Panc1 (cell line): ENCODE data around the gene TTLL11. TPM values are rescaled to one million over a fixed set of nuclear protein-coding genes. Genes with fewer than 3 reads are reported as not detected.

ENCODE experiments used
- ATAC-seq: fragments of 200-7000 bp; cut with Tn5 transposase; 2 replicates; pipeline ENCODE4 v1.9.1; 2020; ENCODE audit warnings: mild to moderate bottlenecking, moderate library complexity
- BruUV-seq: library from RNA; stranded (reverse); fragments of 400-500 nt; replicated peaks from 2 replicates; lab custom pipeline; 2021; lab: Mats Ljungman, UMichigan
- CTCF ChIA-PET: fragments of 300-600 bp; sonication (Branson Sonifier 250); formaldehyde crosslinking; loops from one replicate; lab custom pipeline; 2022; ENCODE audit warnings: antibody characterized with exemption; lab: Charles Lee
- POLR2A ChIA-PET: fragments of 300-600 bp; sonication (Branson Sonifier 250); formaldehyde crosslinking; loops from one replicate; lab custom pipeline; 2022; ENCODE audit warnings: antibody characterized with exemption; lab: Charles Lee
- DNase-seq: peaks from one replicate; pipeline ENCODE4 v3.0.0-alpha.2; 2010; ENCODE audit warnings: low read depth, low spot score
- H3K27ac ChIP-seq: 2 replicates; pipeline ENCODE4 v1.5.1; 2011; ENCODE audit warnings: mild to moderate bottlenecking, low read length, inconsistent platforms
- H3K27me3 ChIP-seq: fragments of 200-500 bp; sonication (Bioruptor generic); 2 replicates; pipeline ENCODE4 v1.6.0; 2014; ENCODE audit warnings: low read length, inconsistent platforms; ENCODE audit not compliant: control insufficient read depth, insufficient read depth
- H3K36me3 ChIP-seq: fragments of 200-500 bp; sonication (Bioruptor generic); 2 replicates; pipeline ENCODE4 v1.5.1; 2014; ENCODE audit warnings: inconsistent platforms, mild to moderate bottlenecking, low read length, moderate library complexity; ENCODE audit not compliant: control insufficient read depth, insufficient read depth
- H3K4me1 ChIP-seq: 2 replicates; pipeline ENCODE4 v1.5.1; 2011; ENCODE audit warnings: inconsistent platforms, mild to moderate bottlenecking, low read length, moderate library complexity; ENCODE audit not compliant: control insufficient read depth, insufficient read depth
- H3K4me3 ChIP-seq, 2 experiments: 2 replicates each; pipeline ENCODE4 v1.5.1; 2011 to 2012; ENCODE audit warnings: low read depth in 2 of 2, low read length in 2 of 2, mild to moderate bottlenecking in 2 of 2, inconsistent platforms in 1 of 2, moderate library complexity in 1 of 2
- H3K9me3 ChIP-seq: fragments of 200-500 bp; sonication (Bioruptor generic); 2 replicates; pipeline ENCODE4 v1.5.1; 2014; ENCODE audit warnings: low read depth, mild to moderate bottlenecking, inconsistent platforms, low read length, moderate library complexity; ENCODE audit not compliant: control insufficient read depth, insufficient read depth
- POLR2AphosphoS5 ChIP-seq: IDR thresholded peaks from 2 replicates; pipeline ENCODE4 v1.6.1; 2012; ENCODE audit warnings: mild to moderate bottlenecking, low read depth, low read length, moderate library complexity
- REST ChIP-seq, 2 experiments: IDR thresholded peaks; 2 replicates each; pipeline ENCODE4 v1.6.1; 2011 to 2012; ENCODE audit warnings: low read depth in 2 of 2, control low read depth in 1 of 2, low read length in 1 of 2, mild to moderate bottlenecking in 1 of 2, moderate library complexity in 1 of 2; ENCODE audit not compliant: insufficient read depth in 1 of 2
- SIN3A ChIP-seq: IDR thresholded peaks from 2 replicates; pipeline ENCODE4 v1.6.1; 2012; ENCODE audit warnings: low read depth, mild to moderate bottlenecking, low read length, moderate library complexity, borderline replicate concordance; ENCODE audit not compliant: insufficient read depth
- TCF7L2 ChIP-seq: IDR thresholded peaks from 2 replicates; pipeline ENCODE4 v1.6.1; 2011; ENCODE audit warnings: mild to moderate bottlenecking, low read depth, low read length, inconsistent platforms
- in situ Hi-C: cut with HindIII; loops from 2 replicates; pipeline ENCODE4 v1.10.0; 2016; ENCODE audit warnings: low sequenced_read_pairs, low pct_unique_long_range_greater_than_20kb
- intact Hi-C: fragments of 100-400 bp; cut with micrococcal nuclease; formaldehyde crosslinking; loops from one replicate; pipeline ENCODE4 v1.10.0; 2022; ENCODE audit not compliant: unreplicated experiment
- total RNA-seq: library from RNA; stranded (reverse); gene quantifications from one replicate; pipeline ENCODE4 v1.2.1, GENCODE V29; 2021; ENCODE audit not compliant: unreplicated experiment
- TF ChIP-seq, protein P1 (sequence below): fragments of 450-650 bp; IDR thresholded peaks from 2 replicates; pipeline ENCODE4 v1.5.1; 2017; ENCODE audit warnings: mild to moderate bottlenecking

The TTLL11 gene
- total RNA-seq, 1 experiment from 2014 or later: 1.1 TPM

DNA sequence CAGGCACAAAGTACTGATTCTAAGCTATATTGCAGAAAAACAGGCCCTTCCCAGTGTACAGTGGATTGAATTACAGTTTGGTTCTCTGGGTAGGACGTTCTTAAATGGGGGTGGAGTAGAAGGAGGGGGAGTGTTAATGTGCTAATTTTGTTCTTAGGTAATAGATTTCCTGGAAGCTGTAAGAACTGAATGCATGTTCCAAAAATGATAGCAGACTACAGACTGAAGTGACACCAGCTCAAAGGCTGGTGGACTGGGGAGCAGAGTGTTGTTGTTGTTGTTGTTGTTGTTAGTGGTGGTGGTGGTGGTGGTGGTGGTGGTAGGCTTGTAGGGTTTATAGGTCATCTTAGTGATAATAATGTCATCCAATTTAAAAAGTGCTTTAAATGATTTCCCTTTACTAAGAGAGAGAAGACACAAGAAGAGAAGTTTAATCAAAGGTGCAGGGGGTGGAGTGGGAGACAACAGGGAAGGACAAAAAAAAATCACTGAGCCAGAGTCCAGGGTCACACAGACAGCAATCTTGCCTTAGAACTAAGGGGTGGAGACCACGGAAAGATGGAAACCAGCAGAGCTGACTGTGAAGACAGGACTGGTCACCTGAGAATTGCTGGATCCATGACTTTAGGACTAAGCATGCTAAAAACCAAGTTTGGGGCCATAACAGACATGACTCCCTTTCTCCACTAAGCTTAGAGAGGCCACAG lies 27.0 kb downstream of the TTLL11 start:
- CTCF ChIA-PET: no interaction called here

GRCh38 chr9:122060481-122060880 lies 32.6 kb downstream of the TTLL11 start:
- TF ChIP-seq REST (IDR thresholded peaks at IDR 0.05; ENCODE audit: insufficient read depth in 1 of 2, low read depth in 2 of 2, low read length in 1 of 2) (no peak), SIN3A (no peak), POLR2AphosphoS5 (no peak)
- TF ChIP-seq, protein P1, sequence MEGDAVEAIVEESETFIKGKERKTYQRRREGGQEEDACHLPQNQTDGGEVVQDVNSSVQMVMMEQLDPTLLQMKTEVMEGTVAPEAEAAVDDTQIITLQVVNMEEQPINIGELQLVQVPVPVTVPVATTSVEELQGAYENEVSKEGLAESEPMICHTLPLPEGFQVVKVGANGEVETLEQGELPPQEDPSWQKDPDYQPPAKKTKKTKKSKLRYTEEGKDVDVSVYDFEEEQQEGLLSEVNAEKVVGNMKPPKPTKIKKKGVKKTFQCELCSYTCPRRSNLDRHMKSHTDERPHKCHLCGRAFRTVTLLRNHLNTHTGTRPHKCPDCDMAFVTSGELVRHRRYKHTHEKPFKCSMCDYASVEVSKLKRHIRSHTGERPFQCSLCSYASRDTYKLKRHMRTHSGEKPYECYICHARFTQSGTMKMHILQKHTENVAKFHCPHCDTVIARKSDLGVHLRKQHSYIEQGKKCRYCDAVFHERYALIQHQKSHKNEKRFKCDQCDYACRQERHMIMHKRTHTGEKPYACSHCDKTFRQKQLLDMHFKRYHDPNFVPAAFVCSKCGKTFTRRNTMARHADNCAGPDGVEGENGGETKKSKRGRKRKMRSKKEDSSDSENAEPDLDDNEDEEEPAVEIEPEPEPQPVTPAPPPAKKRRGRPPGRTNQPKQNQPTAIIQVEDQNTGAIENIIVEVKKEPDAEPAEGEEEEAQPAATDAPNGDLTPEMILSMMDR: no peak
- ChIA-PET CTCF (no interaction called here), POLR2A (interaction anchor here (0.6 kb wide), 1 partner anchor 47 kb away, joined by 5 read pairs; no protein-coding TSS in a partner anchor)
- no peak overlapping the region for H3K4me3 ChIP-seq
- no peaks in the 10 kb centered on the region for H3K27me3 ChIP-seq
- no peaks in the 10 kb centered on the region for H3K9me3 ChIP-seq
- DNase-seq (no peak), ATAC-seq (no peak)
- intact Hi-C loops: no loop called here
- H3K4me1 ChIP-seq: no peaks in the 10 kb centered on the region
- no peaks in the 10 kb centered on the region for H3K36me3 ChIP-seq
- no TSS peak for BruUV-seq
- in situ Hi-C loops: no loop called here
- H3K27ac ChIP-seq: no peak overlapping the region

More for the DNA sequence above, 27.0 kb downstream of the TTLL11 start:
- H3K27me3 ChIP-seq: no peaks in the 10 kb centered on the region
- POLR2A ChIA-PET: interaction anchor here (0.6 kb wide), 1 partner anchor 9 kb away, joined by 3 read pairs; no protein-coding TSS in a partner anchor
- no peaks in the 10 kb centered on the region for H3K36me3 ChIP-seq
- no peaks in the 10 kb centered on the region for H3K9me3 ChIP-seq
- BruUV-seq: no TSS peak
- DNase-seq (no peak), ATAC-seq (no peak)
- TF ChIP-seq TCF7L2: no peak
- TF ChIP-seq REST (IDR thresholded peaks at IDR 0.05; ENCODE audit: insufficient read depth in 1 of 2, low read depth in 2 of 2, low read length in 1 of 2): no peak
- no peak for TF ChIP-seq SIN3A
- TF ChIP-seq, protein P1: no peak
- TF ChIP-seq POLR2AphosphoS5: no peak
- H3K4me3 ChIP-seq: no peak overlapping the region
- intact Hi-C loops (no loop called here), in situ Hi-C loops (no loop called here)
- H3K4me1 ChIP-seq: no peaks in the 10 kb centered on the region
- H3K27ac ChIP-seq: no peak overlapping the region
